NCI-H446 treated with DMSO at 0.1 percent for 48 hours (cell line): ENCODE results near the gene TP63.

Experiments
- DNase-seq: peaks from one replicate; lab custom pipeline; 2025; lab: John Stamatoyannopoulos, UW

TP63 gene

DNA sequence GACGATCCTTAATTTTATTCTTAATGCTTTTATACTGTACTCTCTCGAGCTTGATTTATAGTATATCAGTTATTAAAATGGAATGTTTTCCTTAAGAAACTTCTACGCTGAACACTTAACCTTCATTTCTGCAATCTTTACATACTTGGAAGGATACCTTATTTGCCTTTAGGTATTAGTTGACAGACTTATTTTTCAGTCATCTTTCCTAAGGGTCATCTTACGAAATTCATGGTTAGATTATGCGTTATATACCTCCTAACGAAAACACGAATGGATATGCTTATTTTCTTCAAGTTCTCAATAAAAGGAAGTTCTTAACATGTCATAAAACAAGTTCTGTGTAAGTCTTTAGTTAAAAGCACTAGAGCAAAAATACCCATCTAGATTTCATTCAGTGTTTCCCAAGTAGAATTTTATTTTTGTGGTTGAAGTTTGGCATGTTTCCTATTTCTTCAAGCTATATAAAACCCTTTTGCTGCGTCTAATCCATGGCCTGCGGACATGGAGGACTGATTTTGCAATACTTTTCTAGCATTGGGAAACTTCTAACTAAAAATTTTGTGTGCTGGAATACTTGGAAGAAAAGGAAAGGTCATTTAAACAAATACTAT is 231.3 kb downstream of the TP63 start:
- no peak for DNase-seq

- no peak for DNase-seq
These were observed 231.8 kb downstream of the TP63 start for GRCh38 chr3:189863031-189863430.

DNA sequence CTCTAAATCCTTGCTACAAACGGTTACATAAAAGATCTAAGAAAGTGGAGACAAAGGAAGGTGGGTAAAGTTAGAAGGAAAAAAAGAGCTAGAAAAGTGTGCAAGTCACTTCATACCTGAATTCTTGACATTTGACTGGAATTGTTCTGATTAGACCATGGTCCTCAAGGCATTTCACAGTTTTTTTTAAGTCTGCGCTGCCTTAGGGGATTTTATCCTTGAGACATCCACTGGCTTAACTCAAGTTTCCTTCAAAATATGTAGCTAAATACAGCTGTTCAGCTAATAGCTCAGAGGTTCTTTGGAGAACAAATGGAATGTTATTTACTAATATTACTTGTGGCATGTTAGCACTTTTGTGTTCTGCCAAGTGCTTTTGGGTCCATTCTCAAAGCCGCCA is 236.9 kb downstream of the TP63 start:
- no peak for DNase-seq

GRCh38 chr3:189869165-189869564 is 238.0 kb downstream of the TP63 start:
- DNase-seq, result no peak

GRCh38 chr3:189871418-189871817 is 240.2 kb downstream of the TP63 start:
- no peak for DNase-seq

- DNase-seq, result no peak
These were observed 252.0 kb downstream of the TP63 start for GRCh38 chr3:189883113-189883753.

DNA sequence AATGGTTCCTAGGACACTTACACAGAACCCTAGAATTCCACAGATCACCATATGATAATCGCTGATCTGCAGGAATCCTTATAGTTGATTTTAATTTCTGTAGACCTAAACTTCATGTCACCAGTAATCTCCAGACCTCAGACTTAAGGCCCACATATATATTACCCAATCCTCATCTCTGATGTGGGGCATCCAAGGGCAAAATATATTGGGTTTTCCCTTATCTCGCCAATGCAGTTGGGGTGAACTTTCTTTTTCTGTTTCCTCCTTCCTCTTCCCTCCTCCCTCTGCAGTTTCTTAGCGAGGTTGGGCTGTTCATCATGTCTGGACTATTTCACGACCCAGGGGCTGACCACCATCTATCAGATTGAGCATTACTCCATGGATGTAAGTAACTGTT is 259.3 kb downstream of the TP63 start:
- DNase-seq, result no peak

GRCh38 chr3:189896533-189896932 is 265.3 kb downstream of the TP63 start:
- no peak for DNase-seq

GRCh38 chr3:189897406-189897805 is 266.2 kb downstream of the TP63 start:
- DNase-seq, result no peak

- DNase-seq, result no peak
These were observed 267.5 kb downstream of the TP63 start for GRCh38 chr3:189898559-189899153.

GRCh38 chr3:189899186-189899585 is 268.0 kb downstream of the TP63 start:
- no peak for DNase-seq

DNA sequence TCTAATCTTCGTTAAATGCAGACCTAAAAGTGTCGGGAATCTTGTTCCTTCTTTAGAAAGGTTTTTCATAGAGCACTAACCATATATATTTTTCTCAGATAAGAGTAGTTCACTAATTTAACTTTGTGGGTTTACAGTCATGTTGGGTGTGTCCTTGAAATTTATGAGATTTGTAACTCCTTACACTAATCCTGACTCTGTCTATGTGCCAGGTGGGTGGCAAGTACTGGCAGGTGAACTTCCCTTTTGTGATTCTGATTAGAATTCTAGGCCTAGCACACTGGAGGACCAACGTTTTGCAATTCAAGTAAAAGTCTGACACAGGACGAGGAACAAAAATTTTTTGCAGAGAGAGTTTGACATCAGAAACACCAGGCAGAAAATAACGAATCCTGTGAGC is 269.4 kb downstream of the TP63 start:
- DNase-seq, result no peak

DNA sequence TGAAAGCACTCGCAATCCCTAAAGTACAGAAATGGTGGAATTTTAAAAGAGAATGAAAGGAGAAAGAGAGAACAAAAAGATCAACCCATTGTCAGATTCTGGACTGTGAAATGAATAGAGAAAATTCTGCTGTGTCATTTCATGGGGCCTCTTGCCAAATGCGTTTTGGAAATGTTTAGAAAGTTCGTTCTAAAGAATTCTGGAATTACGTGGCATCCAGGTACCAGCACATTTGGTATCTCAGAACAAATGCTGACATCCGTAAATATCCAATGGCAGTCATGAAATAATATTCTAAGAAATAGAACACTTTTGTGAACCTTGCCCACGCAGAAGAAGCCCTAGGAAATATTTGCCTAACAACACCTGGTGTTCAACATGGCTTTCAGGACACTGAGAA is 270.3 kb downstream of the TP63 start:
- no peak for DNase-seq

- no peak for DNase-seq
These were observed 271.3 kb downstream of the TP63 start for GRCh38 chr3:189902230-189903186.

- no peak for DNase-seq
These were observed 272.5 kb downstream of the TP63 start for GRCh38 chr3:189903562-189904250.

- no peak for DNase-seq
These were observed 276.6 kb downstream of the TP63 start for GRCh38 chr3:189907803-189908202.

DNA sequence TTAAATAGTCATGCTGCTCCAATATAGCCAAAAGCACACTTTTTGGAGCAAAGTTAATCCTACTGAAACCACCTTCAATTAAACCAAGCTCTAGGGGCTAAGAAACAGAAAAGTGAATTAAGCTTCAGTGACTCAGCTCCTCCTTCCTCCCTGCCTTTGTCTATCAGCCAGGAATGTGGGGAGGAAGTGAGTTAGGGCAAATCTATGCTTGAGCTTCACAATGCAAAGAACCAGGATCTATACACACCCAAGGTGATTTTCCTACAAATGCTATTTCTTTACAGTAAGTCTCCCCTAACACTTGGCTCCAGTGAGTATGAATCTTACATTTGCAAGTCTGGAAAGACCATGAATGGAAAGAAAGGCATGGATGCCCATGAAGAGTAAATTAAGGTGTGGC is 277.5 kb downstream of the TP63 start:
- no peak for DNase-seq

DNA sequence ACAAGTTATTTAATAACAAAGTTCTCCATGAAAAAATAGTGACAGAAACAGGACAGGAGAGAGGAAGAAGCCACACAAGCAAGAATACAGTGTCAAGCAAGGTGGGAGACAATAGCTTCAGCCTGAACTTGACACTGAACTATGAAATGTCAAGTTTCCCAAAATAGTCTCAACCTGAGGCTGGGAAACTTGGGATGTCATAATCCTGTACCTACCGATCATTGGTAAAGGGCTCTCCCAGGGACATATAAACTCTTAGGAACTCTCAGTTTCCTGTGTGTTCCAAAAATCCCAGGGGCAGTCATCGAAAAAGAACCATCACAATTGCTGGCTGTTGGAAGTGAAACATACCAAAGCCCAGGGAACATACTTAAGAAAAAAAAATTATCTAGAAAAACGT is 277.9 kb downstream of the TP63 start:
- no peak for DNase-seq

DNA sequence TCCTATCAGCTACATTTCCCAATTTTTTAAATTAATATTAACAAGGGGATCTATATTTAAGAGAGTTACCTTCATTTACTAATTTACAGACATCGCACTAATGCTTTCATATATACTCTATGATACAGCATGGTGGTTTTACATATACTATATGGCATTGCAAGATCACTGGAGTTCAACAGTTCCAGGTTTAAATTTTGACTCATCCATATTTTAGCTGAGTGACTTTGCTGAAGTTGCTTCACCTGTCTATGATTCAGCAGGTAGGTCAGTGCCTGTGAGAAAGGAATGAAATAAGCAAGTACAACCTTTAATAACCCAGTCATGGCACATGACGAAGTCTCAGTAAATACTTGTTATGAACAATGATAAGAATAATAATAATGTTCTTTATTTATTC is 278.4 kb downstream of the TP63 start:
- no peak for DNase-seq

DNA sequence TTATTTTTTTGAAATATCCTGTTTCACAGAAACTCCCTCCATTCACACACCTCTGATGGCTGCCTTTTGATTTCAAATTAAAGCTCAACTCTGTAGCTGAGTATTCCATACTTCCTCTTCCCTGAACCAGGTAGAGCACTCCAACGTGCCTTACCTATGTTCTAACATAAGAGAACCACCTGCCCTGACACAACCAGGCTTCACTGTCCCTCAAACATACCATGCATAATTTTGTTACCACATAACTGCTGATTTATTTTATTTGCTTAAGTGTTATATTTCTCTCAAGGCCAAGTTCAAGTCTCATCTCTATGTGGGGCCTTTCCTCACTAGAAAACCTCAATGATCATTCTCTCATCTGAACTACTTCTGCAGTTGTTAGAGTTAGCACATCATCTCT is 279.8 kb downstream of the TP63 start:
- no peak for DNase-seq

GRCh38 chr3:189914799-189915198 is 283.6 kb downstream of the TP63 start:
- DNase-seq, result no peak

- DNase-seq, result no peak
These were observed 290.6 kb downstream of the TP63 start for GRCh38 chr3:189921770-189922169.
